Heart left ventricle (tissue), 16 donors: ENCODE measurements around the gene TMEM258. TPM values are rescaled to one million over a fixed set of nuclear protein-coding genes. Genes with fewer than 3 reads are reported as not detected.

Experiments
- ATAC-seq, 4 donors: fragments of 200-7000 bp; cut with Tn5 transposase; one replicate each; pipeline ENCODE4 v1.9.1; 2020 to 2022; ENCODE audit warnings: moderate library complexity in 4 of 4, mild to moderate bottlenecking in 3 of 4, moderate number of reproducible peaks in 1 of 4
- DNase-seq, 5 donors: peaks; one replicate each; pipeline ENCODE4 v3.0.0-alpha.2; 2020
- H3K27ac ChIP-seq, 12 donors: fragments of 200-600 bp; sonication (generic) in 4 of 12; one replicate each; pipeline versions ENCODE4 v1.5.0 to v1.8.0; 2016 to 2022; ENCODE audit warnings: mild to moderate bottlenecking in 2 of 12
- H3K27me3 ChIP-seq, 9 donors: fragments of 200-600 bp; sonication (generic) in 2 of 9; one replicate each; pipeline versions ENCODE4 v1.5.1 to v1.8.0; 2016 to 2022; ENCODE audit warnings: mild to moderate bottlenecking in 3 of 9
- H3K36me3 ChIP-seq, 9 donors: fragments of 200-600 bp; sonication (generic) in 2 of 9; one replicate each; pipeline versions ENCODE4 v1.5.0 to v1.8.0; 2018 to 2022; ENCODE audit warnings: mild to moderate bottlenecking in 2 of 9
- H3K4me1 ChIP-seq, 12 donors: fragments of 200-600 bp; sonication (generic) in 4 of 12; one replicate each; pipeline versions ENCODE4 v1.5.0 to v1.8.0; 2016 to 2022; ENCODE audit warnings: mild to moderate bottlenecking in 3 of 12
- H3K4me3 ChIP-seq, 12 donors: fragments of 200-600 bp; sonication (generic) in 4 of 12; one replicate each; pipeline versions ENCODE4 v1.5.0 to v1.8.0; 2017 to 2022; ENCODE audit warnings: mild to moderate bottlenecking in 9 of 12, moderate library complexity in 4 of 12
- H3K9me3 ChIP-seq, 12 donors: fragments of 200-600 bp; sonication (generic) in 4 of 12; one replicate each; pipeline versions ENCODE4 v1.5.0 to v1.8.0; 2016 to 2022; ENCODE audit warnings: mild to moderate bottlenecking in 1 of 12
- POLR2A ChIP-seq, 2 donors: fragments of 450-650 bp; IDR thresholded peaks; one replicate each; pipeline ENCODE4 v1.6.1; 2017; ENCODE audit warnings: antibody characterized with exemption in 2 of 2, mild to moderate bottlenecking in 2 of 2, moderate library complexity in 2 of 2
- WGBS, 4 donors: extraction: QIAGEN DNeasy Blood & Tissue Kit in 2 of 4; methylation state at CpG; one replicate each; pipeline versions ENCODE4 v1.1.5 to v1.1.7; 2013 to 2018; 5-methylcytosine and 5-hydroxymethylcytosine counted together
- intact Hi-C, 10 donors: fragments of 100-400 bp; cut with DNase I; formaldehyde crosslinking; loops; one replicate each; pipeline versions ENCODE4 v1.11.1 to v1.14.2; 2022
- polyA plus RNA-seq, 2 donors: library from polyadenylated mRNA; stranded (reverse); fragments of 200-250 nt; gene quantifications; one replicate each; pipeline ENCODE4 v1.2.3, GENCODE V29; 2013
- total RNA-seq, 9 donors: library from RNA; depleted of rRNA in 2 of 9; stranded (reverse); fragments of >200 nt in 2 of 9; fragmentation: NEBNext Ultra II Directional in 3 of 9; extraction: Animal tissue kit (Norgen Biotek cat#: 25700) in 3 of 9; gene quantifications; one replicate each; pipeline versions ENCODE4 v1.1.0 to v1.2.4, GENCODE V29; 2016 to 2023
- TF ChIP-seq, protein P1 (sequence below), 12 donors: fragments of 200-600 bp; sonication (generic) in 4 of 12; IDR thresholded peaks; one replicate each; pipeline versions ENCODE4 v1.5.0 to v1.8.0; 2018 to 2022; ENCODE audit warnings: antibody characterized with exemption in 12 of 12, mild to moderate bottlenecking in 5 of 12
- donor health status: ischemic (EF 13 %, LVEDD 7.1; RV severe dilation, severe dysfunction).
- donor health status: healthy with polysubstance abuse.
- donor health status: DM: no; HTN: yes; CAD: no.
- donor health status: DM: no; HTN: no; CAD: no.
- donor health status: ischemic (EF 25% LVEDD 6.9; RV normal size, moderate dysfunction).
- donor health status: ischemic (EF 25% LVEDD 5.7; RV mildly dilated, moderate dysfunction).
- donor health status: healthy.
- donor health status: DM: yes; HTN: yes; CAD: no.
- donor health status: ischemic (EF 35%, LVEDD 5.7; RV mildly dilated, moderate dysfunction).
- donor health status: nonischemic (EF 11% LVEDD 7.7; RV severe dilation, severe dysfunction).
- donor health status: DM: yes; HTN: yes; CAD: no.
- donor health status: PGD.
- donor health status: ischemic (EF 29% LVEDD 5.4; RV normal size, mild dysfunction).
- donor health status: nonischemic (EF 23%, LVEDD 6.1; RV moderate dilation, normal function).

TMEM258 gene
- total and polyA plus RNA-seq, 11 donors, result 48.0 to 139 (median 109) TPM

DNA sequence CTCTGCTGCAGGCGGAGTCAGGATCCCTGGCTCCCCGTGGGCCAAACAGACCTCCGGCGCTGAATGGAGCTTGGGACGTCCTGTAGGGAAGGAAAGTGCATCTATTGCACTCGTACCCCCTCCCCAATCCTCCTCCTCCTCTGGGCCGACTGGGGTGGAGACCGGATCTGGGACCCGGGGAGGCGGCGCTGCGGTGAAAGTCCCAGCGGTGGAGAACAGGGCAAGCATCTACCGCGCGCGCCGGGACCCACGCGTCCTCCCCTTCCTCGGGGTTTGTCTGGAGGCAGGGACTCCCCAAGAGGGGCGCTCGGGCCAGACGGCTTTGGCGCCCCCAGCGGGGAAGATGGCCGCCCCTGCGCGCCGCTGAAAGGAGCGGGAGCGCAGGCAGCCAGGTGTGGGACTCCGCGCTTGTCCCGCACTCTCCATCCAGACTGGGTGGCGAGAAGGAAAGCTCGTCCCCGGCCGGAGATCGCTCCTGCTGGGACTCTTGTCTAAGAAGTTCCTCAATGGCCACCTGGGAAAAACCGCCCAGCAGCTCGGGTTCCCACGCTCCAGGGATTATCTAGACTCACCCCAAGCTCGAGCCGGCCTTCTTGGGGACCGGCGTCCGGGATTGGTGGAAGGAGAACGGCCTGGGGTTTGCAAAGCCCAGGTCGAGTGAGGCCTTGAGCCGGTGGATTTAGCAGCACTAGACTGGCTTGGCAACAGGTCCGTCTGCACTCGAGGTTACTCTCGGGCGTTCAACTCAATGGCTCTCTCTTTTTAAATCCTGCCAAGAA is 36.4 kb upstream of the TMEM258 start:
- 1 to 11% (median 1%) methylated on average over 24 to 55 of the region's 55 CpGs for WGBS, 4 donors
- peak; percentile 56 to 77 (median 63) for DNase-seq
- peaks cover 0 to 57% (median 31%) of the 10 kb centered on the region in 12 donors for H3K4me1 ChIP-seq

DNA sequence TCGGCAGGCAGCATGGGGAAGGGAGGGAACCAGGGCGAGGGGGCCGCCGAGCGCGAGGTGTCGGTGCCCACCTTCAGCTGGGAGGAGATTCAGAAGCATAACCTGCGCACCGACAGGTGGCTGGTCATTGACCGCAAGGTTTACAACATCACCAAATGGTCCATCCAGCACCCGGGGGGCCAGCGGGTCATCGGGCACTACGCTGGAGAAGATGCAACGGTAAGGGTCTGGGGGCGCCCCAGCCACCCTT is 35.9 kb upstream of the TMEM258 start:
- no peaks in the 10 kb centered on the region for H3K36me3 ChIP-seq
- peaks cover 0 to 55% (median 31%) of the 10 kb centered on the region in 12 donors for H3K4me1 ChIP-seq
- ATAC-seq (no peak), DNase-seq (no peak)
- H3K9me3 ChIP-seq, result no peaks in the 10 kb centered on the region
- H3K4me3 ChIP-seq, result peak overlapping the region; percentile 47 to 80 (median 66)
- peak overlapping the region in 11 of 12 donors; percentile 65 to 96 (median 87) for H3K27ac ChIP-seq
- intact Hi-C loops, result loop anchor here in 2 of 10 donors (1.0 kb wide), 2 partner anchors 13 to 63 kb away; partner anchors contain the start of gene FADS3 (in 1 of the 2)
- H3K27me3 ChIP-seq, result no peaks in the 10 kb centered on the region
- WGBS, 4 donors, result 0 to 2% (median 0%) methylated on average over 15 to 16 of the region's 16 CpGs
- TF ChIP-seq, protein P1, sequence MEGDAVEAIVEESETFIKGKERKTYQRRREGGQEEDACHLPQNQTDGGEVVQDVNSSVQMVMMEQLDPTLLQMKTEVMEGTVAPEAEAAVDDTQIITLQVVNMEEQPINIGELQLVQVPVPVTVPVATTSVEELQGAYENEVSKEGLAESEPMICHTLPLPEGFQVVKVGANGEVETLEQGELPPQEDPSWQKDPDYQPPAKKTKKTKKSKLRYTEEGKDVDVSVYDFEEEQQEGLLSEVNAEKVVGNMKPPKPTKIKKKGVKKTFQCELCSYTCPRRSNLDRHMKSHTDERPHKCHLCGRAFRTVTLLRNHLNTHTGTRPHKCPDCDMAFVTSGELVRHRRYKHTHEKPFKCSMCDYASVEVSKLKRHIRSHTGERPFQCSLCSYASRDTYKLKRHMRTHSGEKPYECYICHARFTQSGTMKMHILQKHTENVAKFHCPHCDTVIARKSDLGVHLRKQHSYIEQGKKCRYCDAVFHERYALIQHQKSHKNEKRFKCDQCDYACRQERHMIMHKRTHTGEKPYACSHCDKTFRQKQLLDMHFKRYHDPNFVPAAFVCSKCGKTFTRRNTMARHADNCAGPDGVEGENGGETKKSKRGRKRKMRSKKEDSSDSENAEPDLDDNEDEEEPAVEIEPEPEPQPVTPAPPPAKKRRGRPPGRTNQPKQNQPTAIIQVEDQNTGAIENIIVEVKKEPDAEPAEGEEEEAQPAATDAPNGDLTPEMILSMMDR (IDR thresholded peaks at IDR 0.05), result no peak
- TF ChIP-seq POLR2A (IDR thresholded peaks at IDR 0.05), result no peak

More for the DNA sequence above, 36.4 kb upstream of the TMEM258 start:
- H3K27ac ChIP-seq, result peak overlapping the region; percentile 8 to 96 (median 86)
- no peaks in the 10 kb centered on the region for H3K9me3 ChIP-seq
- no peaks in the 10 kb centered on the region for H3K27me3 ChIP-seq
- no peaks in the 10 kb centered on the region for H3K36me3 ChIP-seq
- intact Hi-C loops, result loop anchor here in 2 of 10 donors (1.0 kb wide), 2 partner anchors 14 to 62 kb away; partner anchors contain the start of gene FADS3 (in 1 of the 2)
- H3K4me3 ChIP-seq, result peak overlapping the region; percentile 47 to 80 (median 66)
- TF ChIP-seq, protein P1 (IDR thresholded peaks at IDR 0.05), result peak; percentile 17 to 64 (median 42)
- TF ChIP-seq POLR2A (IDR thresholded peaks at IDR 0.05), result no peak
- ATAC-seq, result peak; percentile 25 to 52 (median 40)

DNA sequence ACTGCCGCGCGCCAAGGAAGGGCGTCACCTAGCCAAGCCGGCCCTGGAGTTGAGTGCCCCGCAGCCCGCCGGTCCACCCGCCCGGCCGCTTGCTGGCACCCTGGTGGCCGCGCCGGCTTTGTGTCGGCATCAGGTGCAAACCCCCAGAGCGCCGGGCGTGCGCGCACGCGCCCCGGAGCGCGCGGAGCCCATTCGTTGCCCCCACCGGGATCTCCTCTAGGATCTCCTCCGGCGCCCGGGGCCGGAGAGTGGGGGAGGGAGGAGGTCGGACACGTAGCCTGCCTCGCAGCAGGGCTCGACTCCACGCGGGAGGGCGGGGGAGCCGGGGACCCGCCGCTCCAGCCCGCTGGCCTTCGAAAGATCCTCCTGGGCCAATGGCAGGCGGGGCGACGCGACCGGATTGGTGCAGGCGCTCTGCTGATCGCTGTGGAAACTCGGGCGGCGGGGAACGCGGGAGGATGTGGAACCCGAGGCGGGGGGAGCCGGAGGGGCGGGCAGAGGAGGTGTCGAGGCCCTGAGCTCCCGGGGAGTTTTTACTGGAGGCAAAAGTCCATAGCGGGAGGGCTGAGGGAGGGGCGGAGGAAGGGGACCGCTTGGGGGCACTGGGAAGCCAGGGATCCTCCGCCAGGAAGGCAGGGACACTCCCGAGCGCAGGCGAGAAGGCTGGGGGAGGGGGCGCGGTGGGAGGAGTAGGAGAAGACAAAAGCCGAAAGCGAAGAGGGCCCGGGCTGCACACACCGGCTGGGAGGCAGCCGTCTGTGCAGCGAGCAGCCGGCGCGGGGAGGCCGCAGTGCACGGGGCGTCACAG is 35.4 kb upstream of the TMEM258 start, which contains the start of gene FADS2:
TSS of gene FADS2 (plus strand) at position 730 of the 808 bp plus-strand sequence. CDS start 91 bp downstream, outside the sequence.
- peak within 1 kb of the TSS; percentile 47 to 80 (median 66) for H3K4me3 ChIP-seq
- TF ChIP-seq POLR2A (IDR thresholded peaks at IDR 0.05), result peak in 1 of 2 donors; percentile 16
- TF ChIP-seq, protein P1 (IDR thresholded peaks at IDR 0.05), result peak in 1 of 12 donors; percentile 10
- peak within 1 kb of the TSS; percentile 40 to 96 (median 86) for H3K27ac ChIP-seq
- ATAC-seq (peak; percentile 52 to 90 (median 88)), DNase-seq (peak; percentile 94 to 96 (median 95))
- no peaks in the 10 kb centered on the region for H3K9me3 ChIP-seq
- WGBS, 4 donors, result 1% methylated on average over 44 to 83 of the region's 83 CpGs
- H3K4me1 ChIP-seq, result peaks cover 0 to 52% (median 29%) of the 10 kb centered on the region in 12 donors
- intact Hi-C loops, result loop anchor here in 2 of 10 donors (1.0 kb wide), 2 partner anchors 12 to 64 kb away; partner anchors contain the start of gene FADS3 (in 1 of the 2)
- no peaks in the 10 kb centered on the region for H3K36me3 ChIP-seq
- no peaks in the 10 kb centered on the region for H3K27me3 ChIP-seq
